Panc1 (cell line): ENCODE data around the gene CYP4V2. TPM values are rescaled to one million over a fixed set of nuclear protein-coding genes. Genes with fewer than 3 reads are reported as not detected.
A peak's percentile ranks its signal among the peaks of the same experiment; 100 is the strongest.

Experiments used
- ATAC-seq: fragments of 200-7000 bp; cut with Tn5 transposase; 2 replicates; pipeline ENCODE4 v1.9.1; 2020; ENCODE audit warnings: mild to moderate bottlenecking, moderate library complexity
- Bru-seq: library from RNA; stranded (reverse); fragments of 400-500 nt; gene quantifications from one replicate; lab custom pipeline; 2021; lab: Mats Ljungman, UMichigan
- BruChase-seq, 2 experiments: library from RNA; stranded (reverse); fragments of 400-500 nt; gene quantifications; one replicate each; lab custom pipeline; 2021; lab: Mats Ljungman, UMichigan
- BruUV-seq: library from RNA; stranded (reverse); fragments of 400-500 nt; replicated peaks from 2 replicates; lab custom pipeline; 2021; lab: Mats Ljungman, UMichigan
- CTCF ChIA-PET: fragments of 300-600 bp; sonication (Branson Sonifier 250); formaldehyde crosslinking; loops from one replicate; lab custom pipeline; 2022; ENCODE audit warnings: antibody characterized with exemption; lab: Charles Lee
- POLR2A ChIA-PET: fragments of 300-600 bp; sonication (Branson Sonifier 250); formaldehyde crosslinking; loops from one replicate; lab custom pipeline; 2022; ENCODE audit warnings: antibody characterized with exemption; lab: Charles Lee
- DNase-seq: peaks from one replicate; pipeline ENCODE4 v3.0.0-alpha.2; 2010; ENCODE audit warnings: low read depth, low spot score
- H3K27ac ChIP-seq: 2 replicates; pipeline ENCODE4 v1.5.1; 2011; ENCODE audit warnings: mild to moderate bottlenecking, low read length, inconsistent platforms
- H3K27me3 ChIP-seq: fragments of 200-500 bp; sonication (Bioruptor generic); 2 replicates; pipeline ENCODE4 v1.6.0; 2014; ENCODE audit warnings: low read length, inconsistent platforms; ENCODE audit not compliant: control insufficient read depth, insufficient read depth
- H3K36me3 ChIP-seq: fragments of 200-500 bp; sonication (Bioruptor generic); 2 replicates; pipeline ENCODE4 v1.5.1; 2014; ENCODE audit warnings: inconsistent platforms, mild to moderate bottlenecking, low read length, moderate library complexity; ENCODE audit not compliant: control insufficient read depth, insufficient read depth
- H3K4me1 ChIP-seq: 2 replicates; pipeline ENCODE4 v1.5.1; 2011; ENCODE audit warnings: inconsistent platforms, mild to moderate bottlenecking, low read length, moderate library complexity; ENCODE audit not compliant: control insufficient read depth, insufficient read depth
- H3K4me3 ChIP-seq, 2 experiments: 2 replicates each; pipeline ENCODE4 v1.5.1; 2011 to 2012; ENCODE audit warnings: low read depth in 2 of 2, low read length in 2 of 2, mild to moderate bottlenecking in 2 of 2, inconsistent platforms in 1 of 2, moderate library complexity in 1 of 2
- H3K9me3 ChIP-seq: fragments of 200-500 bp; sonication (Bioruptor generic); 2 replicates; pipeline ENCODE4 v1.5.1; 2014; ENCODE audit warnings: low read depth, mild to moderate bottlenecking, inconsistent platforms, low read length, moderate library complexity; ENCODE audit not compliant: control insufficient read depth, insufficient read depth
- CTCF ChIP-seq: fragments of 450-650 bp; IDR thresholded peaks from 2 replicates; pipeline ENCODE4 v1.5.1; 2017; ENCODE audit warnings: mild to moderate bottlenecking
- POLR2AphosphoS5 ChIP-seq: IDR thresholded peaks from 2 replicates; pipeline ENCODE4 v1.6.1; 2012; ENCODE audit warnings: mild to moderate bottlenecking, low read depth, low read length, moderate library complexity
- SIN3A ChIP-seq: IDR thresholded peaks from 2 replicates; pipeline ENCODE4 v1.6.1; 2012; ENCODE audit warnings: low read depth, mild to moderate bottlenecking, low read length, moderate library complexity, borderline replicate concordance; ENCODE audit not compliant: insufficient read depth
- TCF7L2 ChIP-seq: IDR thresholded peaks from 2 replicates; pipeline ENCODE4 v1.6.1; 2011; ENCODE audit warnings: mild to moderate bottlenecking, low read depth, low read length, inconsistent platforms
- in situ Hi-C: cut with HindIII; loops from 2 replicates; pipeline ENCODE4 v1.10.0; 2016; ENCODE audit warnings: low sequenced_read_pairs, low pct_unique_long_range_greater_than_20kb
- intact Hi-C: fragments of 100-400 bp; cut with micrococcal nuclease; formaldehyde crosslinking; loops from one replicate; pipeline ENCODE4 v1.10.0; 2022; ENCODE audit not compliant: unreplicated experiment
- long read RNA-seq: library from polyadenylated mRNA; unstranded; transcript quantifications from one replicate; pipeline ENCODE4 v2.0.0, GENCODE V29; 2021; ENCODE audit not compliant: unreplicated experiment
- polyA plus RNA-seq: library from polyadenylated mRNA; unstranded; fragments of >200 nt; gene quantifications from one replicate; pipeline ENCODE4 v1.2.1, GENCODE V29; 2012; ENCODE audit warnings: missing spikeins; ENCODE audit not compliant: insufficient read length
- total RNA-seq: library from RNA; stranded (reverse); gene quantifications from one replicate; pipeline ENCODE4 v1.2.1, GENCODE V29; 2021; ENCODE audit not compliant: unreplicated experiment

Gene CYP4V2
- 1.1 TPM for total RNA-seq
- polyA plus RNA-seq = 0.48 TPM
- Bru-seq, nascent RNA = percentile 31 among the genes with signal in this experiment
- BruChase-seq, experiment 1, labeled RNA remaining after a 2-hour chase = percentile 35 among the genes with signal in this experiment
- percentile 33 among the genes with signal in this experiment for BruChase-seq, experiment 2, labeled RNA remaining after a 6-hour chase
- long read RNA-seq, partial matches to known transcripts = 0 of 3 reads
- long read RNA-seq, other reads (novel, unspliced or antisense) = 3 of 3 reads

DNA sequence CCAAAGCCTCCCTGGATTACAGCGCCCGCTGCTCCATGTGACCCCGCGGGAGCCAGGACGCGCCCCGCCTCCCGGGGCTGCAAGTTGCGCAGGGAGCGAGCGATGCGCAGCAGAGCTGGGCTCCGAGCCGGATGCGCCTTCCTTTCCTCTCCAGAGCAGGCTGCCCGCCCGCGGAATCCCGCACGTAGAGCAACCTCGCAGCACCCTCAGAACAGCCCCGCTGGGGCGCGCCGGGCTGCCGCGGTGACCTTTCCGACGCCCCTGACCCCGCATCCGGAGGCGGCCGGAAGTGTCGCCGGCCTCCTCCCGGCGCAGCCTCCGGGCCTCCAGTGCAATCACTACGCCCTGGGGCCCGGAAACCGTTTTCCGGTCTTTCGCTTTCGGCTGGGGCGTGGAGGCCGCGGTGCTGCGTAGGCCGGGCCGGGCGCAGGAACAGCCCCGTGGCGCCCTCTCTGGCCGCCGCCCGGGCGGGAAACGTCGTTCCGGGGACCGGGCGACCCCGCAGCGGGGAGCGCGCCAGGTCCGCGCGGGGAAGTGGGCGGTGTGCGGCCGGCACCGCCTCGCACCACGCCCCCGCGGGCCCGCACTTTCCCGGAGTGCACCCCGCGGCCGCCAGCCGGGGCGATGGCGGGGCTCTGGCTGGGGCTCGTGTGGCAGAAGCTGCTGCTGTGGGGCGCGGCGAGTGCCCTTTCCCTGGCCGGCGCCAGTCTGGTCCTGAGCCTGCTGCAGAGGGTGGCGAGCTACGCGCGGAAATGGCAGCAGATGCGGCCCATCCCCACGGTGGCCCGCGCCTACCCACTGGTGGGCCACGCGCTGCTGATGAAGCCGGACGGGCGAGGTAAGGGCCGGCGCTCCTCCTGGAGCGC is at the start of gene CYP4V2:
Gene CYP4V2, plus strand, starts transcription at position 368 of the 866 bp plus-strand sequence. Its CDS starts 257 bp downstream, at position 625.
- no peaks in the 10 kb centered on the region for H3K36me3 ChIP-seq
- TF ChIP-seq CTCF = peak; percentile 71
- no peak for TF ChIP-seq SIN3A
- no peaks in the 10 kb centered on the region for H3K9me3 ChIP-seq
- peak within 1 kb of the TSS; percentile 21; the same call in 1 of the 2 replicates for H3K27ac ChIP-seq
- intact Hi-C loops (no loop called here), in situ Hi-C loops (no loop called here)
- peak within 1 kb of the TSS; percentile 60 to 63 for H3K4me3 ChIP-seq
- ATAC-seq = peak; percentile 91
- ChIA-PET POLR2A (interaction anchor here (0.6 kb wide), 2 partner anchors 24 to 765 kb away, joined by 3 to 5 read pairs; a partner anchor contains a TSS), CTCF (interaction anchor here (0.8 kb wide), 1 partner anchor 1550 kb away, joined by 3 read pairs; no protein-coding TSS in a partner anchor)
- H3K4me1 ChIP-seq = no peaks in the 10 kb centered on the region; the same call in 1 of the 2 replicates
- no peaks in the 10 kb centered on the region for H3K27me3 ChIP-seq
- DNase-seq = peak; percentile 8
- no TSS peak for BruUV-seq

DNA sequence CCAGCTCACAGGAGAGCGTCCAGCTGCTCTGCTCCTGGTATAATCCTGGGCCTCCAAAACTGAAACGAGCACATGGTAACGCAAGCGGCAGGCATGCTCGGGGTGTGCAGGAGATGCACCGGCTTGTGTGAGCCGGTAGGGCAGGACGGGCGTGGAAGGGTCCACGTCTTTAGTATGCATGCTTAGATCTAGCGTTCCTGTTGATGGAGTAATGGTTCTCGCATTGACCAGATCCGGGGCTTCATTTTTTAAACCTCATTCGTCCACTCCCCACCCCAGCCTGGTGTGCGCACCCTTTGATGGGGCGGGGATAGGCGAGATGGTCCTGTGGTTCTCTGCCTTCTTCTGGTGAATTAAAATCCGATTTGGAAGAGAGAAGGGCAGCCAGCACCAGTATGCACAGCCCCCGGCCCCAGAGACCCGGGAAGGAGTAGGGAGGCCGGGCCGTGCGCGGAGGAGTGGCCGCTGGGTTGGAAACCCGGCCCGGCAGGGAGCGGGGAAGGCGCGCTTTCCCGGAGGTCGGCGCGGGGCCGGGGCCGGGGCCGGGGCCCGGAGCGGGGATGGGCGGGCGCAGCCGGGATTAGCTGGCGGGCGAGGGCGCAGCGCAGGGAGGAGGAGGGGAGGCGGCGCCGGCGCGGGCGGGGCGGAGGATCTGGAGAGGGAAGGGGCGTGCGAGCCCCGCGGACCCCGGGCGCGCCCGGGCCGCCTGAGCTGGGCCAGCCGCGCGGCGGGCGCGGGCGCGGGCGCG is 47.0 kb upstream of the CYP4V2 start:
- POLR2A ChIA-PET = interaction anchor here (0.5 kb wide), 1 partner anchor 9 kb away, joined by 3 read pairs; no protein-coding TSS in a partner anchor
- H3K36me3 ChIP-seq = no peaks in the 10 kb centered on the region
- ATAC-seq (peak; percentile 78), DNase-seq (no peak)
- H3K9me3 ChIP-seq = no peaks in the 10 kb centered on the region
- H3K4me1 ChIP-seq = peaks cover 4% of the 10 kb centered on the region; the same call in 1 of the 2 replicates
- H3K4me3 ChIP-seq = peak overlapping the region; percentile 30 to 31
- no peak for TF ChIP-seq POLR2AphosphoS5
- no peak for TF ChIP-seq CTCF
- TF ChIP-seq TCF7L2 = no peak
- CTCF ChIA-PET = no interaction called here
- no peak overlapping the region for H3K27ac ChIP-seq
- in situ Hi-C loops = no loop called here
- no TSS peak for BruUV-seq
- intact Hi-C loops = no loop called here
- H3K27me3 ChIP-seq = peaks cover 13% of the 10 kb centered on the region
